Glutamatergic neuron (in vitro differentiated cells): ENCODE measurements around the gene GCA. TPM values are rescaled to one million over a fixed set of nuclear protein-coding genes. Genes with fewer than 3 reads are reported as not detected.

Experiments
- DNase-seq: peaks from one replicate; pipeline ENCODE4 v3.0.0; 2022
- H3K27ac Mint-ChIP-seq: one replicate; pipeline ENCODE4 v1.8.0; 2020; ENCODE audit warnings: mild to moderate bottlenecking, mixed read lengths, inconsistent platforms; ENCODE audit not compliant: unreplicated experiment
- H3K27me3 Mint-ChIP-seq: one replicate; pipeline ENCODE4 v1.8.0; 2020; ENCODE audit warnings: mild to moderate bottlenecking, moderate library complexity, mixed read lengths, inconsistent platforms; ENCODE audit not compliant: unreplicated experiment
- H3K36me3 Mint-ChIP-seq: one replicate; pipeline ENCODE4 v1.8.0; 2020; ENCODE audit warnings: mild to moderate bottlenecking, mixed read lengths, inconsistent platforms; ENCODE audit not compliant: unreplicated experiment
- H3K4me1 Mint-ChIP-seq: one replicate; pipeline ENCODE4 v1.8.0; 2020; ENCODE audit warnings: mild to moderate bottlenecking, low read depth, mixed read lengths, inconsistent platforms; ENCODE audit not compliant: unreplicated experiment
- H3K4me3 Mint-ChIP-seq: one replicate; pipeline ENCODE4 v1.8.0; 2020; ENCODE audit warnings: mild to moderate bottlenecking, mixed read lengths, inconsistent platforms; ENCODE audit not compliant: unreplicated experiment
- H3K9me3 Mint-ChIP-seq: one replicate; pipeline ENCODE4 v1.8.0; 2020; ENCODE audit warnings: mild to moderate bottlenecking, moderate library complexity, mixed read lengths, inconsistent platforms; ENCODE audit not compliant: unreplicated experiment
- CTCF ChIP-seq: fragments of 200-600 bp; sonication (generic); IDR thresholded peaks from one replicate; pipeline ENCODE4 v1.5.0; 2021; ENCODE audit not compliant: partially characterized antibody, unreplicated experiment
- long read RNA-seq: library from polyadenylated mRNA; unstranded; transcript quantifications from one replicate; pipeline ENCODE4 v2.0.0, GENCODE V29; 2020; ENCODE audit not compliant: unreplicated experiment
- total RNA-seq: library from RNA; stranded (reverse); fragmentation: NEBNext Ultra II Directional; extraction: Animal tissue kit (Norgen Biotek cat#: 25700); gene quantifications from one replicate; pipeline ENCODE4 v1.2.1, GENCODE V29; 2021; ENCODE audit not compliant: unreplicated experiment

The GCA gene
- 19.7 TPM for total RNA-seq
- long read RNA-seq, transcript GCA-204 (8 exons, 1,992 nt): major isoform, 20 of 25 reads
- long read RNA-seq, partial matches to known transcripts: 0 of 25 reads
- long read RNA-seq, other reads (novel, unspliced or antisense): 4 of 25 reads

GRCh38 chr2:162343824-162344616 lies at the start of gene GCA:
TSS of gene GCA (plus strand) at chr2:162344132. CDS start at chr2:162344249, 117 bp downstream.
- Mint-ChIP-seq H3K36me3 (no peaks in the 10 kb centered on the region), H3K27me3 (peaks cover 3% of the 10 kb centered on the region), H3K9me3 (peaks cover 3% of the 10 kb centered on the region), H3K4me1 (peaks cover 4% of the 10 kb centered on the region), H3K27ac (no peak within 1 kb of the TSS), H3K4me3 (peak within 1 kb of the TSS; percentile 92)
- peak; percentile 98 for DNase-seq
- TF ChIP-seq CTCF: no peak

- Mint-ChIP-seq H3K4me1 (no peaks in the 10 kb centered on the region), H3K27me3 (no peaks in the 10 kb centered on the region), H3K9me3 (no peaks in the 10 kb centered on the region), H3K36me3 (no peaks in the 10 kb centered on the region), H3K4me3 (no peak overlapping the region), H3K27ac (no peak overlapping the region)
- TF ChIP-seq CTCF: no peak
- DNase-seq: no peak
Observed at GRCh38 chr2:162295009-162295408, 48.9 kb upstream of the GCA start.

GRCh38 chr2:162297925-162298552 lies 45.9 kb upstream of the GCA start:
- H3K36me3 Mint-ChIP-seq: no peaks in the 10 kb centered on the region
- no peaks in the 10 kb centered on the region for H3K4me1 Mint-ChIP-seq
- H3K27me3 Mint-ChIP-seq: no peaks in the 10 kb centered on the region
- H3K4me3 Mint-ChIP-seq: no peak overlapping the region
- no peak for DNase-seq
- peak; percentile 92 for TF ChIP-seq CTCF
- H3K9me3 Mint-ChIP-seq: no peaks in the 10 kb centered on the region
- no peak overlapping the region for H3K27ac Mint-ChIP-seq

GRCh38 chr2:162298669-162299335 lies 45.1 kb upstream of the GCA start:
- Mint-ChIP-seq H3K27ac (no peak overlapping the region), H3K4me1 (no peaks in the 10 kb centered on the region), H3K36me3 (no peaks in the 10 kb centered on the region), H3K9me3 (no peaks in the 10 kb centered on the region), H3K27me3 (no peaks in the 10 kb centered on the region), H3K4me3 (no peak overlapping the region)
- DNase-seq: no peak
- no peak for TF ChIP-seq CTCF
